Choroid plexus epithelial cell (primary cell): ENCODE results near the gene PRKAA2.

ENCODE experiments used
- DNase-seq: peaks from one replicate; pipeline ENCODE4 v3.0.0-alpha.2; 2010; ENCODE audit warnings: low read depth
- H3K4me3 ChIP-seq: 2 replicates; pipeline ENCODE4 v1.5.1; 2011; ENCODE audit warnings: low read depth, mild to moderate bottlenecking, control low read depth, low read length, moderate library complexity
- CTCF ChIP-seq: conservative IDR thresholded peaks from 2 replicates; pipeline ENCODE4 v1.5.1; 2011; ENCODE audit warnings: low read depth, mild to moderate bottlenecking, control low read depth, inconsistent platforms, low read length, moderate library complexity

Gene PRKAA2

GRCh38 chr1:56688522-56689026 is 43.5 kb downstream of the PRKAA2 start:
- no peak for TF ChIP-seq CTCF
- no peak overlapping the region for H3K4me3 ChIP-seq
- peak; percentile 65 for DNase-seq

GRCh38 chr1:56696663-56697062 is 51.5 kb downstream of the PRKAA2 start:
- H3K4me3 ChIP-seq, result no peak overlapping the region
- DNase-seq, result no peak
- no peak for TF ChIP-seq CTCF

DNA sequence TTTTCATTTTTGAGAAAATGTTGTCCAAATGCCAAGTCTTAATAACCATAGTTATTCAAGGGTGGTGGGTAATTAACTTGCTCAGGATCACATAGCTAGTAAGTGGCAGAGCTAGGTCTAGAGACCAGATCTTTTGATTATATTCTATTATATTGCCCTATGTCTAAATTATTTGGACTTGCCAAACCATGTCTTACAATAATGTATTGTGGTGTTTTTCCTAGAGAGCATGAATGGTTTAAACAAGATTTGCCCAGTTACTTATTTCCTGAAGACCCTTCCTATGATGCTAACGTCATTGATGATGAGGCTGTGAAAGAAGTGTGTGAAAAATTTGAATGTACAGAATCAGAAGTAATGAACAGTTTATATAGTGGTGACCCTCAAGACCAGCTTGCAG is 58.6 kb downstream of the PRKAA2 start:
- no peak for DNase-seq
- no peak for TF ChIP-seq CTCF
- H3K4me3 ChIP-seq, result no peak overlapping the region

- no peak overlapping the region for H3K4me3 ChIP-seq
- no peak for TF ChIP-seq CTCF
- DNase-seq, result no peak
Observed at GRCh38 chr1:56707379-56707778, 62.3 kb downstream of the PRKAA2 start.

GRCh38 chr1:56709269-56709880 is 64.3 kb downstream of the PRKAA2 start:
- DNase-seq, result peak; percentile 75

DNA sequence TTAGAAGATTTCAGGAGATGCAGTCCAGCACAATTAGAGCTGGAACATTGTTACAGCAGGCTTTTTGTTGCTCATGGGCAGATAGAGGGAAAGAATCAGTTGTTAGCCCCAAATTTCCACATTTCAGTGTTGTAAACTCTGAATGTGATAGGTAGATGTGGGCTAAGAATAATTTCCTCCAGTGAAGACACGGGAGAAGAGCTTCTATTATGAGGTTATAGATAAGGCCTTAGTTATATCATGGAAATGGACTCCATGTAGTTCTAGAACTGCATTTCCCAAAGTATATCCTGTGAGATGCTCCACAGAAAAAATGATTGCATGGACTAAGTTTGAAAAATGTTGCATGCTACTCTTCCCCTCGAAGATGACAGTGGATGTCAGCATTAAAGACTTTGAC is 64.9 kb downstream of the PRKAA2 start:
- TF ChIP-seq CTCF, result no peak
- DNase-seq, result no peak
- no peak overlapping the region for H3K4me3 ChIP-seq

More at GRCh38 chr1:56709269-56709880, 64.3 kb downstream of the PRKAA2 start:
- TF ChIP-seq CTCF, result peak; percentile 51
- H3K4me3 ChIP-seq, result no peak overlapping the region

DNA sequence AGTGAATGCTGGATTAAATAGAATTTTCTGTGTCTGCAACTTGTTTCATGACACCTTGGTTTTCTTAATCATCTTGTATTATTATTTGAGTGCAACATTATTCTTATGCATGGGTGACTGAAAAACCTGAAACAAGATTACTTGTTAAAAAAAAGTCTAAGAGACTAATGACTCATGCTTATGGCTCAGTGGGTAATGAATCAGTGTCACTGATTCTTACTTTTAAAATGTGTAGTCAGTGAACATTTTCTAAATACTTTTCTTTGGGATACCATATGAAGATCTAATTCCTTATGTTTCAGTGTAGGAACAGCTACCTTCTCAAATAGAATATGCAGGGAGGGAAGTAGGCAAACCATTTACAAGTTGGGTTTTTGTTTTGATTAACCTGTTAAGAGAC is 65.5 kb downstream of the PRKAA2 start:
- peak; percentile 71 for DNase-seq
- no peak for TF ChIP-seq CTCF
- H3K4me3 ChIP-seq, result no peak overlapping the region
